HEK293 (cell line): ENCODE data around the gene NCKAP1.

Experiments
- CTCF ChIA-PET: fragments of 350-600 bp; formaldehyde crosslinking; extraction: SDS; loops from one replicate; lab custom pipeline; 2021; ENCODE audit warnings: antibody characterized with exemption; lab: Yijun Ruan, JAX
- POLR2A ChIA-PET: fragments of 300-600 bp; formaldehyde crosslinking; extraction: SDS; loops from one replicate; lab custom pipeline; 2020; ENCODE audit warnings: antibody characterized with exemption, inconsistent platforms; lab: Yijun Ruan, JAX
- H3K27ac ChIP-seq: fragments of 200-500 bp; sonication (Bioruptor generic); 2 replicates; pipeline ENCODE4 v1.5.1; 2014; ENCODE audit warnings: low read depth, low read length, control low read depth, inconsistent platforms; ENCODE audit errors: extremely low read depth
- H3K36me3 ChIP-seq, 2 experiments: fragments of 200-500 bp in 1 of 2; sonication (Bioruptor generic) in 1 of 2; 1 replicate in 1 of 2; 2 replicates in 1 of 2; pipeline ENCODE4 v1.5.1; 2014 to 2017; ENCODE audit warnings: inconsistent platforms in 2 of 2, low read length in 2 of 2; ENCODE audit not compliant: control insufficient read depth in 2 of 2, insufficient read depth in 1 of 2
- H3K4me1 ChIP-seq: fragments of 200-500 bp; sonication (Bioruptor generic); 2 replicates; pipeline ENCODE4 v1.5.1; 2014; ENCODE audit warnings: mild to moderate bottlenecking, low read length, inconsistent platforms; ENCODE audit not compliant: control insufficient read depth, insufficient read depth
- H3K4me3 ChIP-seq: 2 replicates; pipeline ENCODE4 v1.5.1; 2011; ENCODE audit warnings: low read depth, mild to moderate bottlenecking, control low read depth, low read length, moderate library complexity
- H3K9me3 ChIP-seq: fragments of 200-500 bp; sonication (Bioruptor generic); 2 replicates; pipeline ENCODE4 v1.5.1; 2014; ENCODE audit warnings: low read depth, low read length, inconsistent platforms; ENCODE audit not compliant: control insufficient read depth, insufficient read depth
- GLIS1 ChIP-seq: fragments of 450-650 bp; formaldehyde crosslinking; IDR thresholded peaks from 2 replicates; pipeline ENCODE4 v1.5.1; 2016; ENCODE audit warnings: missing biosample characterization, missing genetic modification characterization
- GLIS2 ChIP-seq: fragments of 450-650 bp; formaldehyde crosslinking; IDR thresholded peaks from 2 replicates; pipeline ENCODE4 v1.5.1; 2016; ENCODE audit warnings: missing biosample characterization, missing genetic modification characterization
- KLF1 ChIP-seq: fragments of 450-650 bp; formaldehyde crosslinking; IDR thresholded peaks from 2 replicates; pipeline ENCODE4 v1.5.1; 2016; ENCODE audit warnings: missing biosample characterization, missing genetic modification characterization
- KLF10 ChIP-seq: fragments of 450-650 bp; IDR thresholded peaks from 2 replicates; pipeline ENCODE4 v1.5.1; 2018; ENCODE audit warnings: missing biosample characterization, mild to moderate bottlenecking, missing genetic modification characterization
- SALL2 ChIP-seq: fragments of 450-650 bp; formaldehyde crosslinking; IDR thresholded peaks from 2 replicates; pipeline ENCODE4 v1.5.0; 2017; ENCODE audit warnings: missing biosample characterization, mild to moderate bottlenecking, missing genetic modification characterization, borderline replicate concordance
- SP3 ChIP-seq: fragments of 450-650 bp; formaldehyde crosslinking; IDR thresholded peaks from 2 replicates; pipeline ENCODE4 v1.5.1; 2016; ENCODE audit warnings: missing biosample characterization, missing genetic modification characterization
- WT1 ChIP-seq: fragments of 450-650 bp; formaldehyde crosslinking; IDR thresholded peaks from 2 replicates; pipeline ENCODE4 v1.5.1; 2016; ENCODE audit warnings: missing biosample characterization, missing genetic modification characterization
- ZBTB1 ChIP-seq: fragments of 450-650 bp; formaldehyde crosslinking; IDR thresholded peaks from 2 replicates; pipeline ENCODE4 v1.5.1; 2016; ENCODE audit warnings: missing biosample characterization, missing genetic modification characterization
- ZBTB20 ChIP-seq: fragments of 450-650 bp; formaldehyde crosslinking; IDR thresholded peaks from 2 replicates; pipeline ENCODE4 v1.5.1; 2016; ENCODE audit warnings: missing biosample characterization, missing genetic modification characterization
- ZBTB8A ChIP-seq: fragments of 450-650 bp; formaldehyde crosslinking; IDR thresholded peaks from 2 replicates; pipeline ENCODE4 v1.5.1; 2016; ENCODE audit warnings: missing biosample characterization, missing genetic modification characterization
- ZFP41 ChIP-seq: fragments of 450-650 bp; formaldehyde crosslinking; IDR thresholded peaks from 2 replicates; pipeline ENCODE4 v1.5.1; 2016; ENCODE audit warnings: missing biosample characterization, missing genetic modification characterization, borderline replicate concordance
- ZIC2 ChIP-seq: fragments of 450-650 bp; formaldehyde crosslinking; IDR thresholded peaks from 2 replicates; pipeline ENCODE4 v1.5.1; 2016; ENCODE audit warnings: missing biosample characterization, missing genetic modification characterization
- ZNF112 ChIP-seq: fragments of 450-650 bp; formaldehyde crosslinking; IDR thresholded peaks from 2 replicates; pipeline ENCODE4 v1.5.0; 2017; ENCODE audit warnings: missing biosample characterization, missing genetic modification characterization
- ZNF175 ChIP-seq: fragments of 450-650 bp; formaldehyde crosslinking; IDR thresholded peaks from 2 replicates; pipeline ENCODE4 v1.5.1; 2016; ENCODE audit warnings: missing biosample characterization, missing genetic modification characterization
- ZNF341 ChIP-seq: fragments of 450-650 bp; formaldehyde crosslinking; IDR thresholded peaks from 2 replicates; pipeline ENCODE4; 2016; ENCODE audit warnings: low read depth, missing biosample characterization, missing genetic modification characterization
- ZNF426 ChIP-seq: fragments of 450-650 bp; formaldehyde crosslinking; IDR thresholded peaks from 2 replicates; pipeline ENCODE4 v1.5.1; 2017; ENCODE audit warnings: missing biosample characterization, missing genetic modification characterization, mild to moderate bottlenecking, inconsistent platforms, moderate library complexity
- ZNF48 ChIP-seq: fragments of 450-650 bp; formaldehyde crosslinking; IDR thresholded peaks from 2 replicates; pipeline ENCODE4 v1.5.1; 2016; ENCODE audit warnings: missing biosample characterization, missing genetic modification characterization
- ZNF529 ChIP-seq: fragments of 450-650 bp; formaldehyde crosslinking; IDR thresholded peaks from 2 replicates; pipeline ENCODE4 v1.5.1; 2017; ENCODE audit warnings: missing genetic modification characterization, missing biosample characterization; ENCODE audit not compliant: insufficient replicate concordance
- ZNF600 ChIP-seq: fragments of 450-650 bp; formaldehyde crosslinking; IDR thresholded peaks from 2 replicates; pipeline ENCODE4 v1.5.1; 2016; ENCODE audit warnings: missing biosample characterization, missing genetic modification characterization
- ZNF610 ChIP-seq: fragments of 450-650 bp; formaldehyde crosslinking; IDR thresholded peaks from 2 replicates; pipeline ENCODE4 v1.5.1; 2016; ENCODE audit warnings: missing biosample characterization, missing genetic modification characterization, borderline replicate concordance
- ZNF624 ChIP-seq: fragments of 450-650 bp; formaldehyde crosslinking; IDR thresholded peaks from 2 replicates; pipeline ENCODE4 v1.5.1; 2017; ENCODE audit warnings: missing biosample characterization, missing genetic modification characterization
- ZNF76 ChIP-seq: fragments of 450-650 bp; formaldehyde crosslinking; IDR thresholded peaks from 2 replicates; pipeline ENCODE4; 2016; ENCODE audit warnings: low read depth, missing biosample characterization, missing genetic modification characterization, borderline replicate concordance
- TF ChIP-seq, protein P1 (sequence below): fragments of 450-650 bp; formaldehyde crosslinking; IDR thresholded peaks from 2 replicates; pipeline ENCODE4 v1.5.1; 2016; ENCODE audit warnings: missing biosample characterization, missing genetic modification characterization, borderline replicate concordance
- TF ChIP-seq, protein P2 (sequence below): fragments of 450-650 bp; formaldehyde crosslinking; conservative IDR thresholded peaks from 2 replicates; pipeline ENCODE4 v1.5.1; 2016; ENCODE audit warnings: low read depth, missing biosample characterization, missing genetic modification characterization
- TF ChIP-seq, protein P3 (sequence below): fragments of 450-650 bp; formaldehyde crosslinking; IDR thresholded peaks from 2 replicates; pipeline ENCODE4 v1.5.1; 2016; ENCODE audit warnings: missing biosample characterization, missing genetic modification characterization

NCKAP1 gene

DNA sequence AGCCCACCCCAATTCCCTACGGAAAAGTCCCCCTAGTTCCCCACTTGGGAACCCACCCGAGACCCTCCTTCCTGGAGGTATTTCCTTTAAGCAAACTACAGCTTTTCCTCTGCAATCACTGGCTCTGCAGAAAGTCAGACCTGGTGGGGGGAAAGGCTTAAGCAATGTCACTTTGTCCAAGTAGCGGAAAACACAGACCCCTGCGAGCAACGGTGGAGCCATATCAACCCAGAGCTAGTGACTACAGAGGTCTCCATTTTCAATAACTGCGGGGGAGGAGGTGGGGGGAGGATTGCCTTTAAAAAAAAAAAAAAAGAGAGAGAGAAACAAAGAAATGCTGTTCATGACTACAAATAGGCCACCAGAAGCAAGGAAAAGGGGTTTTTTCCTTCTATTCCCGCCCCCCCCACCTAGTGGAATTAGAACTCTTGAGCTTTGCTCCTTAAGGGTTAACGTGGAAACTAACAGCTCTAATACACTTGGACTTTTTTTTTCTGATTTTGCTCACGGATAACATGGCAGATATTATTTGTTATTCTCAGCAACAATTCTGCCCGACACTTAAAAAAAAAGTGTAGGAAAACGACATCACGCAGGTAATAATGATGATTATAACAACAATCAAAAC is 170.7 kb downstream of the NCKAP1 start (continued):
- TF ChIP-seq WT1 (no peak), KLF1 (tag by site-specific recombination) (no peak), ZFP41 (tag by site-specific recombination) (no peak), ZNF48 (tag by site-specific recombination) (no peak), ZNF76 (tag by site-specific recombination) (no peak), ZNF624 (no peak), GLIS1 (tag by site-specific recombination) (no peak), SALL2 (tag by site-specific recombination) (no peak), KLF10 (no peak), ZNF426 (no peak)
- TF ChIP-seq, protein P1, sequence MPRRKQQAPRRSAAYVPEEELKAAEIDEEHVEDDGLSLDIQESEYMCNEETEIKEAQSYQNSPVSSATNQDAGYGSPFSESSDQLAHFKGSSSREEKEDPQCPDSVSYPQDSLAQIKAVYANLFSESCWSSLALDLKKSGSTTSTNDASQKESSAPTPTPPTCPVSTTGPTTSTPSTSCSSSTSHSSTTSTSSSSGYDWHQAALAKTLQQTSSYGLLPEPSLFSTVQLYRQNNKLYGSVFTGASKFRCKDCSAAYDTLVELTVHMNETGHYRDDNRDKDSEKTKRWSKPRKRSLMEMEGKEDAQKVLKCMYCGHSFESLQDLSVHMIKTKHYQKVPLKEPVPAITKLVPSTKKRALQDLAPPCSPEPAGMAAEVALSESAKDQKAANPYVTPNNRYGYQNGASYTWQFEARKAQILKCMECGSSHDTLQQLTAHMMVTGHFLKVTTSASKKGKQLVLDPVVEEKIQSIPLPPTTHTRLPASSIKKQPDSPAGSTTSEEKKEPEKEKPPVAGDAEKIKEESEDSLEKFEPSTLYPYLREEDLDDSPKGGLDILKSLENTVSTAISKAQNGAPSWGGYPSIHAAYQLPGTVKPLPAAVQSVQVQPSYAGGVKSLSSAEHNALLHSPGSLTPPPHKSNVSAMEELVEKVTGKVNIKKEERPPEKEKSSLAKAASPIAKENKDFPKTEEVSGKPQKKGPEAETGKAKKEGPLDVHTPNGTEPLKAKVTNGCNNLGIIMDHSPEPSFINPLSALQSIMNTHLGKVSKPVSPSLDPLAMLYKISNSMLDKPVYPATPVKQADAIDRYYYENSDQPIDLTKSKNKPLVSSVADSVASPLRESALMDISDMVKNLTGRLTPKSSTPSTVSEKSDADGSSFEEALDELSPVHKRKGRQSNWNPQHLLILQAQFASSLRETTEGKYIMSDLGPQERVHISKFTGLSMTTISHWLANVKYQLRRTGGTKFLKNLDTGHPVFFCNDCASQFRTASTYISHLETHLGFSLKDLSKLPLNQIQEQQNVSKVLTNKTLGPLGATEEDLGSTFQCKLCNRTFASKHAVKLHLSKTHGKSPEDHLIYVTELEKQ = no peak
- TF ChIP-seq, protein P2, sequence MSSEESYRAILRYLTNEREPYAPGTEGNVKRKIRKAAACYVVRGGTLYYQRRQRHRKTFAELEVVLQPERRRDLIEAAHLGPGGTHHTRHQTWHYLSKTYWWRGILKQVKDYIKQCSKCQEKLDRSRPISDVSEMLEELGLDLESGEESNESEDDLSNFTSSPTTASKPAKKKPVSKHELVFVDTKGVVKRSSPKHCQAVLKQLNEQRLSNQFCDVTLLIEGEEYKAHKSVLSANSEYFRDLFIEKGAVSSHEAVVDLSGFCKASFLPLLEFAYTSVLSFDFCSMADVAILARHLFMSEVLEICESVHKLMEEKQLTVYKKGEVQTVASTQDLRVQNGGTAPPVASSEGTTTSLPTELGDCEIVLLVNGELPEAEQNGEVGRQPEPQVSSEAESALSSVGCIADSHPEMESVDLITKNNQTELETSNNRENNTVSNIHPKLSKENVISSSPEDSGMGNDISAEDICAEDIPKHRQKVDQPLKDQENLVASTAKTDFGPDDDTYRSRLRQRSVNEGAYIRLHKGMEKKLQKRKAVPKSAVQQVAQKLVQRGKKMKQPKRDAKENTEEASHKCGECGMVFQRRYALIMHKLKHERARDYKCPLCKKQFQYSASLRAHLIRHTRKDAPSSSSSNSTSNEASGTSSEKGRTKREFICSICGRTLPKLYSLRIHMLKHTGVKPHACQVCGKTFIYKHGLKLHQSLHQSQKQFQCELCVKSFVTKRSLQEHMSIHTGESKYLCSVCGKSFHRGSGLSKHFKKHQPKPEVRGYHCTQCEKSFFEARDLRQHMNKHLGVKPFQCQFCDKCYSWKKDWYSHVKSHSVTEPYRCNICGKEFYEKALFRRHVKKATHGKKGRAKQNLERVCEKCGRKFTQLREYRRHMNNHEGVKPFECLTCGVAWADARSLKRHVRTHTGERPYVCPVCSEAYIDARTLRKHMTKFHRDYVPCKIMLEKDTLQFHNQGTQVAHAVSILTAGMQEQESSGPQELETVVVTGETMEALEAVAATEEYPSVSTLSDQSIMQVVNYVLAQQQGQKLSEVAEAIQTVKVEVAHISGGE (tag by site-specific recombination) = no peak

DNA sequence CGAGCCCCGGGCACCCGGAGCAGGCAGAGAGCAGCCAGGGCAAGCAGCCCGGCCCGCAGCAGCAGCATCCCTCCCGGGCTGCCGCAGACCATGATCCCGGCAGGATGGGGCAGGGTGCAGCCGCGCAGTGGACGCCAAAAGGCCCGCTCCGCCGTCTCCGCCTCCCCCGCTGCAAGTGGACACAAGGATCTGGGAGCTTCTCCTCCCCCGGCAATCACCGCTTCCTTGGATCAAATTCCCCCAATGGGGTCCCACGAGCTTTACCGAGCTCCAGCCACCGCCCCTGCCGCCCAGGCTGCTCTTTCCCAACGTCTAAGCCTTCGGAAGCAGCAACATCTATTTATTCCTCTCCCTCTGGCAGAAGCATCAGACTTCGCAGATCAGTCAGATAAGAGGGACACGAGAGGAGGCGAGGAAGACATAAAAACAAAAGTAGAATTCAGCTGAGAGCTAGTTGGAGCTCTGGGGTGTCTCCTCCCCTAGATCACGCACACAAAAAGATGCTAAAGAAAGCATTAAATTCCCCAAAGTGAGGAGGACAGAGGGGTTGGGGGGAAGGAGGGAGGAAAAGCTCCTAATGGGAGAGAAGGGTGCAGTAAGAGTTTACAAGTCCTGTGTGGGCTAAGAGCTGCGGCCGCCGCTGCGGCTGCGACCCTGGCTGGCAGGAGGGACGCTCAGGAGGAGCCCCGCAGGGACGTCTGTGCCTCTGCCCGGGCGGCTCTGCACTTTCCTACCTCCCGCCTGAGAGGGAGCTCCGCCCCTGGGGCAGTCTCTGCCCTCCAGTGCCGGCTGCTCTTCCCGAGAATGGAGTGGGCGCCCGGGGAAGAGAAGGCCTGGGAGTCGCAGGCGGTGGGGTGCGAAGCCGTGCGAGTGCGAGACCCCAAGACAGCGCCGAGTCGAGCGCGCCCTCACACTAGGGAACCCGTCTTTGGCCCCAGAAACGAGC is 171.5 kb downstream of the NCKAP1 start, which contains the start of gene FRZB:
Gene FRZB, minus strand, starts transcription at position 177 of the 946 bp plus-strand sequence. Its CDS starts 85 bp downstream, at position 92.
- Histone ChIP-seq H3K9me3 (no peaks in the 10 kb centered on the region), H3K4me1 (peaks cover 10% of the 10 kb centered on the region), H3K27ac (no peak within 1 kb of the TSS), H3K36me3 (no peaks in the 10 kb centered on the region), H3K4me3 (peak within 1 kb of the TSS; percentile 25)
- TF ChIP-seq, protein P3, sequence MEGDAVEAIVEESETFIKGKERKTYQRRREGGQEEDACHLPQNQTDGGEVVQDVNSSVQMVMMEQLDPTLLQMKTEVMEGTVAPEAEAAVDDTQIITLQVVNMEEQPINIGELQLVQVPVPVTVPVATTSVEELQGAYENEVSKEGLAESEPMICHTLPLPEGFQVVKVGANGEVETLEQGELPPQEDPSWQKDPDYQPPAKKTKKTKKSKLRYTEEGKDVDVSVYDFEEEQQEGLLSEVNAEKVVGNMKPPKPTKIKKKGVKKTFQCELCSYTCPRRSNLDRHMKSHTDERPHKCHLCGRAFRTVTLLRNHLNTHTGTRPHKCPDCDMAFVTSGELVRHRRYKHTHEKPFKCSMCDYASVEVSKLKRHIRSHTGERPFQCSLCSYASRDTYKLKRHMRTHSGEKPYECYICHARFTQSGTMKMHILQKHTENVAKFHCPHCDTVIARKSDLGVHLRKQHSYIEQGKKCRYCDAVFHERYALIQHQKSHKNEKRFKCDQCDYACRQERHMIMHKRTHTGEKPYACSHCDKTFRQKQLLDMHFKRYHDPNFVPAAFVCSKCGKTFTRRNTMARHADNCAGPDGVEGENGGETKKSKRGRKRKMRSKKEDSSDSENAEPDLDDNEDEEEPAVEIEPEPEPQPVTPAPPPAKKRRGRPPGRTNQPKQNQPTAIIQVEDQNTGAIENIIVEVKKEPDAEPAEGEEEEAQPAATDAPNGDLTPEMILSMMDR (tag by site-specific recombination) = no peak
- TF ChIP-seq GLIS2 (tag by site-specific recombination) (0 out of 2 replicates have a peak, but pooled peaks have one; percentile 24), ZNF175 (tag by site-specific recombination) (no peak), ZBTB8A (0 out of 2 replicates have a peak, but pooled peaks have one; percentile 26), ZNF610 (tag by site-specific recombination) (no peak), ZNF341 (peak; percentile 71), ZBTB20 (tag by site-specific recombination) (peak; percentile 58), ZNF529 (no peak), ZNF600 (tag by site-specific recombination) (peak; percentile 58), ZNF112 (tag by site-specific recombination) (no peak), SP3 (tag by site-specific recombination) (no peak), ZIC2 (tag by site-specific recombination) (peak; percentile 58), ZBTB1 (tag by site-specific recombination) (no peak)
- POLR2A ChIA-PET = interaction anchor here (0.9 to 2.1 kb wide), 4 partner anchors 9 to 74 kb away, joined by 3 to 7 read pairs (median 5); no protein-coding TSS in a partner anchor
- CTCF ChIA-PET = interaction anchor here (0.6 to 1.9 kb wide), 7 partner anchors 23 to 114 kb away, joined by 3 to 14 read pairs (median 4); no protein-coding TSS in a partner anchor
